RKO (cell line): Measurements from ENCODE around the gene TGFB1.
"Not testable (repeated sequence)": the region's sequence is repeated elsewhere in the genome, so short reads cannot be mapped to it uniquely, and the experiment has no call there.

Experiments
- DNase-seq: peaks from one replicate; pipeline ENCODE4 v3.0.0-alpha.2; 2016; ENCODE audit warnings: low spot score

Gene TGFB1

DNA sequence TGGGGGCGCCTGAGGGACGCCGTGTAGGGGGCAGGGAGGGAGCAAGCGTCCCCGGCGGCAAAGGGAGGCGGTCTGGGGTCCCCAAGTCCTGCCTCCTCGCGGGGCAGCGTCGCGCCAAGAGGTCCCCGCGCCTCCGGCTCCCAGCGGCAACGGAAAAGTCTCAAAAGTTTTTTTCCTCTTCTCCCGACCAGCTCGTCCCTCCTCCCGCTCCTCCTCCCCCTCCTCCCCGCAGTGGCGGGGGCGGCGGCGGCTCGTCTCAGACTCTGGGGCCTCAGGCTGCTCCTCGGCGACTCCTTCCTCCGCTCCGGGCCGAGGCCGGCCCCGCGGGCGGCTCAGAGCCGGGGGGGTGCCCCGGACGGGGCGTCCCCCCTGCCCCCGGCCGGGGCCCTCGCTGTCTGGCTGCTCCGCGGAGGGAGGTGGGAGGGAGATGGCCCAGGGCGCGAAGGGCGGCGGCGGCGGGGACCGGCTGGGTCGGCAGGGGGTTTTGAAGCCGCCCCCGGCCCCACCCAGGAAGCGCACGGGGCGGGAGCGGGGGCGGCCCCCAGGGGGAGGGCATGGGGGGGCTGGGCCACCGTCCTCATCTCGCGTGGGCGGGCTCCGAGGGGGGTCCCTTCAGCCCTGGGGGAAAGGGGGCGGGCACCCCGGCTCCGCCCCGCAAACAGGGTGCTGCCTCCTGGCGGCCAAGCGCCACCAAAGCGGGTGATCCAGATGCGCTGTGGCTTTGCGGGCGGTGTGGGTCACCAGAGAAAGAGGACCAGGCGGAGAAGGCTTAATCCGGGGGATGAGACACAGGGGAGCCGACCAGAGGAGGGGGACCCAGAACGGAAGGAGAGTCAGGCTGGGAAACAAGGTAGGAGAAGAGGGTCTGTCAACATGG is at the start of gene TGFB1:
TGFB1 (minus strand) TSS at position 457 of the 877 bp plus-strand sequence. CDS start 878 bp downstream, outside the sequence.
- DNase-seq: peak; percentile 87

DNA sequence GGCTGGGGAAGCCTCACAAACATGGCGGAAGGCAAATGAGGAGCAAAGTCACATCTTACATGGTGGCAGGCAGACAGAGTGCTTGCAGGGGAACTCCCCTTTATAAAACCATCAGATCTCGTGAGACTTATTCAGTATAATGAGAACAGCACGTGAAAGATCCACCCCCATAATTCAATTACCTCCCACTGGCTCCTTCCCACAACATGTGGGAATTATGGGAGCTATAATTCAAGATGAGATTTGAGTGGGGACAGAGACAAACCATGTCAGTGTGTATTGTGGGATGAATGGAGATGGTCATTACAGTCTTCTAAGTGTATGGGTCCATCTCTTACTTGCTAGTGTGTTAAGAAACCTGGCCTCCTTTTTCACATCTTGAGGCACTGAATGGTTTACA is 48.3 kb upstream of the TGFB1 start:
- no peak for DNase-seq

DNA sequence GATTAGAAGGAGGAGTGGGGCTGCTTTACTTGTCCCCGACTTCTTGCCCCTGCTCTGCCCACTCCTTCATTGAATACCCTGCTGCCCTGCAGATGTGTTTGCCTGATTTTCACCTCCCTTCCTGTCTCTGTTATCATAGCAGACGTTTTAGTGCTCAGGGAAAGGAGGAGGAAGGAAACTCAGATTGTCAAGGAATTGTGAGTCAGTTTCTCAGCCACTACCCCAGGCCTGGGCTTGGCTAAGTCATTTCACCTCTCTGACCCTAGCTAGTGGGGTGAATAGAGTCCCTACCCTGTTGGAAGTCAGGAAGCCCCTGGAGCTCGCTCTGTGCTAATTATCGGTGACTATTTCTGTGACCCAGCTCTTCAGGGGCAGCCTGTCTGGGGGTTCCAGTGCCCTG is 47.8 kb upstream of the TGFB1 start:
- no peak for DNase-seq

DNA sequence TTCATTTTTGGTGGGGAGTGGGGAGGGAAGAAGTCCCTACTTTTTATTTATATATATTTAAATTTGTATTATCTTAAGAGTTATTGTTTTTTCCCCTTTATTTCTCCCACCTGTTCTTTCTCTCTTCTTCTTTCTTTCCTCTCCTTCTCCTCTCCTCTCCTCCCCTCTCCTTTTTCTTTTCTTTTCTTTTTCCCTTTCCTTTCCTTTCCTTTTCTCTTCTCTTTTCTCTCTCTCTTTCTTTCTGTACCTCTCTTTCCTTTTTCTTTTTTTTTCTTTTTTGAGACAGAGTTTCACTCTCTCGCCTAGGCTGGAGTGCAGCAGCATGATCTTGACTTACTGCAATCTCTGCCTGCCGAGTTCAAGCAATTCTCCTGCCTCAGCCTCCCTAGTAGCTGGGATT is 45.8 kb upstream of the TGFB1 start:
- DNase-seq: no peak

DNA sequence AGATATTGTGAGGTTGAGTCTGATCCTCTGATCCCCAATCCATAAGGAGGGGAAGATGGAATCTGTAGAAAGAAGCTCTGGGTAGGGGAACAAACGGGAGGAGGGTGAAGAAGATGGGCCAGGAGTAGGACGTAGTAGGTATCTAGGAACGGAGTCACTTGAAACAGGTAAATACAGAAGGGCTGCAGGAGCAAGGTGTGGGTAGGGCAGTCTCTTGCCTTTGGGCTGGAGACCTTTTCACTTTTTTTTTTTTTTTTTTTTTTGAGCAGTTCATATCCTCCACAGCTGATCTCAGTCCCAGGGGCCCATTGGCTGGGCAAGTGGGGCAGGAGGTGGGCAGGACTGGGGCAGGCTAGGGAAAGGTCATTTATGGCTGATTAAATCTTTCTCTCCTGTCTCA is 45.4 kb upstream of the TGFB1 start:
- DNase-seq: no peak

DNA sequence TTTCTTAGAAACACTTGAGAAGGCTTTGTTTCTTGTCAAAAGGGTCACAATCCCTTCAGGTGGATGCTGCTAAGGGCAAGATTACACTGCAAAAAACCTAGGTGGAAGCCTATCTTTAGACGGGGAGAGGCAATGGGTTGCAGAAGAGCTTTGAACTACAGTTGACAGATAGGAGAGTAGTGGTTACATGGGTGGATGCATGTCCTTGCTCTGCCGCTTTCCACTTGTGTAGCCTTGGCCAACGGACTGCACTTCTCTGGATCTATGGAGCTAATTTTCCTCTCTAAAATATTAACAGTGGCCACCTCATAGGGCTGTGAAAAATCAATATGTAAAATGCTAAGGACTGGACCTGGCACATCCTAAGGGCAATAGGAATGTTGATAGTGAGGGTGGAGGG is 44.9 kb upstream of the TGFB1 start:
- DNase-seq: no peak

DNA sequence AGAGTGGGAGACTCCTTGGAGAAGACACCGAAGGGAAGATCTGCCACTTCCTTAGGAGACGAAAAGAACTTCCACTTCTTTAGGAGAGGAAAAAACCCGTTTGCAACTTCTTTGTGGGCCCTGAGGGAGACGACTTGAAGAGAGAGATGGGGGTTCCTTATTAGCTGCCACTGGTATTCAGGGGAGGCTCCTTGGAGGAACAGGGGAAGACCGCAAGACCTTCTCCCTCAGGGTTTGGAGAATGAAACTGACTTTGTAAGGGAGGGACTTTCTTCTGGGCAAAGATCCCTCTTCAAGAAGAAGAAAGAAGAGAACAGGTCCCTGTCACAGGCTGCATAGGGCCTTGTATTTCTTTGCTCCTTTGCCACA is 44.3 kb upstream of the TGFB1 start:
- DNase-seq: peak; percentile 18

DNA sequence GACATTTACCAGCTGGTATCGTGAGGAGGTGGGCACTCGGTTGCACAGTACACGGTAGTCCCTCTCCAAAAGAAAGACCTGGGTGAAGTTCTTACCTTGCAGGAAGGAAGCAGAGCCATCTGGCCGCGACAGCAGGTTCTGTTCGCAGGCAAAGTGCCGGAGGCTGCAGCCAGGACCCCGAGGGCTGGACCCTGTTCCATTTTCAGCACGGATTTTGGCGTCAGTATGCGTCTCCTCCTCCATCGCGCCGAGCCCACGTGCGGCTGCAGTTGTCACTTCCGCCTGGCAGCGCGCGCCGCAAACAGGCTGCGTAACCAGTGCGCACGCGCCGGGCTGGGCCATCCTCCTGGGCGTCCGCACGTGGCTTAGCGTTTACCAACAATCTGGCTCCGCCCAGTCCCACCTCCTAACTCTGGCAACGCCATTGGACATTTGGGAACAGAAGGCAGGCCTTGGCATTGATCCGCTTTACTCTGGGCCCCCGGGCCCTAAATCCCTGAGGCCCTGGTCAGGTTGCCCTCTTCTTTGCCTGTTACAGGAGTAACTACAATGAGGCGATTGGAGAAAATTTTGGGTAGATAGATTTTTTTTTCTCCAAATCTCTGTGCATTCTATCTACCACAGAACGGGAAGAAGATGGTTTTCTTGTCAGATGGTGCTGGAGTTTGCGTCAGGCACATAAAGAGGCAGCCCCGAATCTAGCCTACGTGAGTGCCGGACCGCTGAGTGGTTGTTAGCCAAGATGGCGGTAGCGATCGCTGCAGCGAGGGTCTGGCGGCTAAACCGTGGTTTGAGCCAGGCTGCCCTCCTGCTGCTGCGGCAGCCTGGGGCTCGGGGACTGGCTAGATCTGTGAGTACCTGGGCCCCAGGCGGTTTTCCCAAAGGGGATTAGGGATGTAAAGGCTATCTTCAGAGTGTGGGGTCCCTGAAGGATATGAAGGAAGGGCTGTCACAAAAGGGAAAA is 43.6 kb upstream of the TGFB1 start, which contains the start of the genes BCKDHA and EXOSC5:
BCKDHA (plus strand) TSS at position 733 of the 964 bp plus-strand sequence; CDS start at position 743, 10 bp downstream.
EXOSC5 (minus strand) TSS at position 274 of the 964 bp plus-strand sequence; CDS start at position 243, 31 bp downstream.
- peak; percentile 100 for DNase-seq

DNA sequence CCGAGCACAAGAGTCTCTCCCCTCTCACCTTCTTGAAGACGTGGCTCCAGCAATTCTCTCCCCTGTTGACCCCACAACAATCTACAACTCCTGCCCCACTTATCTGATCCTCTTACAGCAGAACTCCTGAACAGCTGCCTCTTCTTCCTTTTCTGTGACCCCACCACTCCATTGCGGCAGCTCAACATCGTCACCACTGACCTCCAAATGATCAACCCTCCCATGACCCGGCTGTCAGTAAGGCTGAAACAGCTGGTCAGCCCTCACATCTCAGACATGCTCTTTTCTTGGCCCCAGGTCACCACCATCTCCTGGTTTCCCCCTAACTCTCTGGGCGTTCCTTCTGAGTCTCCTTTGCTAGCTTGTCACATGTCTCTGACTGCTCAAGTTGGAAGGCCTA is 41.6 kb upstream of the TGFB1 start:
- no peak for DNase-seq

DNA sequence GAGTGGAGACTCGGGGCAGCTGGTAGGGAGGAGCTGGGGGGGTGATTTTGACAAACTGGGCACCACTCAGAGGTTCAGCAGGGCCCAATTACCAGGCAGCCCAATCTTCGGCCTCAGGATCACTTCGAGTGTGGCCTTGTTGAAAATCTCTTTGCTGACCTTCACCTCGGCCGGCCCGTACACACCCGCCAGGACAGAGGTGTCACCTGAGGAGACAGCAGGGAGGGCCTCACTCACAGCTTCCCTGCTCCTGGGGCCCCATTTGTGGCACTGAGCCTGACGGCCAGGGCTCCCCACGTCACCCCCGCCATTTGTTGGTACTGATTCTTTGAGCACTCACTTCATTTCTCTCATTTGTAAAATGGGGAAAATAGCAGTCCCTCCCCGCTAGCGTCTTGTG is 39.1 kb upstream of the TGFB1 start:
- DNase-seq: no peak

DNA sequence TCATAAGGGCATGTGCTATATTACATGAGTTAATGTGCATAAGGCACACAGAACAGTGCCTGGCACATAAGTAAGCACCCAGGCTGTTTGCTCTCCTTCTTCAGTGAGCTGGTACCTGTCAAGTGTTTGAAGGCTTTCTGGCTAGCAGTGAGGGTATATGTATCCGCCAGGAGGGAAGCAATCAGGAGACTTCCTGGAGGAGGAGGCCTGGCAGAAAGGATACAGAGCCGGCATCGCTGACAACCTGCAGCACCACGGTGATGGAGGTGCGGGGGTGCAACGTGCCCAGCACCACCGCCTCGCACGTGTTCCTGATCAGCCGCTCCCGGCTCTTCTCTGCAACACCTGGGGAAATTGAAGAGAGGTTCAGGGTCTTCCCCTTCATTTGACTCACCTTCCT is 37.9 kb upstream of the TGFB1 start:
- no peak for DNase-seq

DNA sequence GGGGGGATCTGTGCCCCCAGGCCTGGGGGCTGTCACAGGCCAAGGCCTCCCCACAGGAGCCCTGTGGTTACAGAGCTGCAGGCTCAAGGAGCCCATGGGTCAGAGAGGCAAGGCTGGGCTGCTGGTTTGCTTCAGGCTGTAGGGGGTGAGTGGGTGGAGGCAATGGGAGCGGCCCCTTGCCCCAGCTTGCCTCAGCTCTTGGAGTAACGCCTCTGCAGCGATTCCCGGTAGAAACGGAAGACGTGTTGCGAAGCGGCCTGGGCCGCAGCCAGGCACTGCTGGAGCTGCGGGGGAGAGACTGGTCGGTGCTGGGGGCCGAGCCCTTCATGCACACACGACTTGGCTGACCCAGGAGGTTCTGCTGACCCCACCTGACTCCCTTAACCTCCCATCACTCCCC is 32.7 kb upstream of the TGFB1 start:
- DNase-seq: no peak

DNA sequence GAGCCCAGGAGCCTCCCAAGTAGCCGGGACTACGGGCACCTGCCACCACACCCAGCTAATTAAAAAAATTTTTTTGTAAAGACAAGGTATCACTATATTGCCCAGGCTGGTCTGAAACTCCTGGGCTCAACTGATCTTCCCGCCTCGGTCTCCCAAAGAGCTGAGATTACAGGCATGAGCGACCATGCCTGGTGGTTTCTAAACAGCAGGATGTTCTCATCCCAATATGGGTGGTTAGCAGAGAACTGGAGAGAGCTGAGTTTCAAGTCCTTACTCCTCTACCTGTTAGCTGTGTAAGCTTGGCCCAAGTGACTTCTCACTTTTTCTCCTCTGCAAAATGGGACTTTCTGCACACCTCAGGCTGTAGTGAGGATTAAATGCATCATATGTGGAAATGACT is 30.6 kb upstream of the TGFB1 start:
- DNase-seq: no peak

DNA sequence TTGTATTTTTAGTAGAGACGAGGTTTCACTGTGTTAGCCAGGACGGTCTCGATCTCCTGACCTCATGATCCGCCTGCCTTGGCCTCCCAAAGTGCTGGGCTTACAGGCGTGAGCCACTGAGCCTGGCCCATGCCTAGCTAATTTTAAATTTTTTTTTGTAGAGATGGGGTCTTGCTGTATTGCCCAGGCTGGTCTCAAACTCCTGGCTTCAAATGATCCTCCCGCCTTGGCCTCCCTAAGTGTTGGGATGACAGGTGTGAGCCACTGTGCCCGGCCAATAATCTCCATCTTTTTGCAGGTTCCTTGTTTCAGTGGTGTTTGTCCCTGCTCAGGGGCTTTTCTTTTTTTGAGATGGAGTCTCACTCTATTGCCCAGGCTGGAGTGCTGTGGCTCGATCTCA is 27.8 kb upstream of the TGFB1 start:
- DNase-seq: not testable (repeated sequence)

DNA sequence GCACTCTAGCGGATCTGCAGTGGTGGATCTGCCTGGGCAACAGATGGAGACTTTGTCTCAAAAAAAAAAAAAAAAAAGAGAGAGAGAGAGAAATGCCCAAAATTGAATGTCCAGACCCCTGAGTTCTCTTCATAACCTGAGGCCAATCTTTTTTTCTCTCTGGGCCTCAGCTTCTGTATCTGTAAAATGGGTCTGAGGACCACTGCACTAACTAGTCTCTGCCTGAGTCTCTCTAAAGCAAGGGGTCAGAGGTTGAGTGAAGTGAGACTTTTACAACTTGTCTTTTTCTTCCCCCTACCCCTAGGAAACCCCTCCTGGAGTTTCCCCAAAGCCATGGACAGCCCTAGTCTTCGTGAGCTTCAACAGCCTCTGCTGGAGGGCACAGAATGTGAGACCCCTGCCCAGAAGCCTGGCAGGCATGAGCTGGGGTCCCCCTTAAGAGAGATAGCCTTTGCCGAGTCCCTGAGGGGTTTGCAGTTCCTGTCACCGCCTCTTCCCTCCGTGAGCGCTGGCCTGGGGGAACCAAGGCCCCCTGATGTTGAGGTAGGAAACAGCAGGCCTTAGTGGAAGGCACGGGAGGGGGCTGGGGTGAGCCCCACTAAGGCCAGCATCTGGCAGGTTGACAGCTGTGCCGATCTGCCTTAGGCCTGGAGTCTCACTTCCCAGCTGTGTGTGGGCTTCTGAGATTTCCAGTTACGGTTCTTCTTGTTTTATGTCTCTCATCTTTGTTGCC is 24.4 kb upstream of the TGFB1 start:
- DNase-seq: no peak

DNA sequence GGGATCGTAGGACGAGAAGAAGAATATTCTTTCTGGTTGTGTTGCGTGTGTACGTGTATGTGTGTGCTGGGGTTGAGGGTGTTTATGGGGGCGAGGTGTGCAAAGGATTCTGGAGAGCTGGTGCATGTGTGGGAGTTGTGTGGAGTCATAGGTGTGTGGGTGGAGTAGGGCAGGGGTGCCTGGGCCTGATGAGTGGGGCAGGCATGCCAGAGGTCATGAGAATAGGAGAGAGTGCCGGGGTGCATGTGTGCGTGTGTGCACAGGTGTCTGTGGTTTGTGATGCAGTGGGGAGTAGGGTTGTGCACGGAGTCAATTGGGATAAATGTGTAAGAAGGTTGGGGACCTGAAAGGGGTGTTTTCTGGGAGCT is 23.3 kb upstream of the TGFB1 start:
- DNase-seq: no peak

DNA sequence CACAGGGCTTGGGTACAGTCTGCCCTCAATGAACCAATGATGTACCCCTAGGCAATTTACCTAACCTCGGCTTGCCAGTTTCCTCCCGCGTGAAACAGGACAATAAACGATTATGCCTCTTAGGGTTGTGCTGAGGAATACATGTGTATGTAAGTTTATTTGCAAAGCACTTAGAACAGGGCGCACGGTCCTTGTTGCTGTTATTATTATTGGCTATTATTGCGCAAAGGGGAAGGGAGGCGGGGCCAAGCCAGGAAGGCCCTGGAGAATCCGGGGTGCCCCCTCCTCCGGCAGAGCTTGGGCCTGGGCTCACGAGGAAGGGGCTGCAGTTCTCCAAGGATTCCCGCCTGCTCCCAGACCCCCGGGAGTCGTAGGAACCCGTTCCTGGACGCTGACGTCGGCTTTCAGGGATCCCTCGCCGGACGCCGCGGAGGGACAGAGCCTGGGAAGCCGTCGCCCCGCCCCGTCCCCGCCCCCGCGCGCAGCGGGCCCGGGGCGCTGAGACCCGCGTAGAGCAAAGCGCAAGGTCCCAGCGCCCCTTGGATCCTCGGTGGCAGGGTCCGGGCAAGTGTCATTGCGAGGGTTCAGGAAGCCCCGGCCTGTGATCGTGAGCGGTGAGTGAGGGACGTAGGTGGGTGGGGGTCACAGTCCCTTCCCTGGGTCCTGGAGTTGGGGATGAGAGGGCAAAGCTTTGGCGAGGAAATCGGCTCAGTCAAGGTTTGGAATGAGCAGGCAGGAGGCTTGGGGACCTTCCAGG is 22.7 kb upstream of the TGFB1 start, which contains the start of gene TMEM91:
TMEM91 (plus strand) TSS at position 293 of the 757 bp plus-strand sequence. CDS start 1,777 bp downstream, outside the sequence.
- DNase-seq: no peak

DNA sequence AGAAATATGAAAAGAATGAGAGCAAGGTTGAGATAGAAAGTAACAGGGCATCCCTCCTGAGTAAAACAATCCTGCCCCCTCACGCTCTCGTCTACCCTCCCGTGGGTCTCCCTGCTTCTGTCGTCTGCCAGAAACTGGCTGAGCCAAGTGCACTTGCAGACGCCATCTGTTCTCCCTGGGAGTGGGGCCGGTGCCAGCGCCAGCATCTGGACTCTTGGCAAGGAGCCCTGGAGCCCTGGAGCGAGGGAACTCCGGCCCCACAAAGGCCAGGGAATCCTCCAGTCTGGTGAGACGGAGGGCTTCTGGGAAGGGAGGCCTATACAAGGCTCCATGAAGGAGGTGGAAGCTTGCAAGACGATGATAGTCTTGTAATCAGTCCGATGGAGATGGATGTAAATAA is 20.3 kb upstream of the TGFB1 start:
- DNase-seq: no peak

DNA sequence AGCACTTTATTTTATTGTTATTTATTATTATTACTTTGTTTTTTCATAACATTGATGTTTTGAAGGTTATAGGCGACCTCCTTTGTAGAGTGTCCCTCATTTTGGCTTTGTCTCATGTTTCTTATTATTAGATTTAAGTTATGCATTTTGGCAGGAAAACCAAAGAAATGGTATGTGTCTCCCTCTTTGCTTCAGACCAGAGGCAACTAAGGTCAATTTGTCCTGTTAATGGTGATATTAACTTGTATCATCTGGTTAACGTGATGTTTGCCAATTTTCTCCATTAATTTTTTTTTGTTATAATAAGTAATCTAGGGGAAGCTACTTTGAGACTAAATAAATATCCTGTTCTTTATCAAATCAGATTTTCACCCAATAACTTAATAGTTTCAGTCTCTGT is 18.8 kb upstream of the TGFB1 start:
- DNase-seq: no peak

DNA sequence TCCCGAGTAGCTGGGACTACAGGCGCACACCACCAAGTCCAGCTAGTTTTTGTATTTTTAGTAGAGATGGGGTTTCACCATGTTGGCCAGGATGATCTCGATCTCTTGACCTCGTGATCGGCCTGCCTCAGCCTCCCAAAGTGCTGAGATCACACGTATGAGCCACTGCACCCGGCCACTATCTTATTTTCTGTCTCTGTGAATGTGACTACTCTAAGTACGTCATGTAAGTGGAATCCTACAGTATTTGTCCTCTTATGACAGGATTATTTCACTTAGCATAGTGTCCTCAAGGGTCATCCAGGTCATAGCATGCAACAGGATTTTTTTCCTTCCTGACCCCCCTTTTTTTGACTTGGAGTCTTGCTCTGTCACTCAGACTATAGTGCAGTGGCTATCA is 17.8 kb upstream of the TGFB1 start:
- no peak for DNase-seq

DNA sequence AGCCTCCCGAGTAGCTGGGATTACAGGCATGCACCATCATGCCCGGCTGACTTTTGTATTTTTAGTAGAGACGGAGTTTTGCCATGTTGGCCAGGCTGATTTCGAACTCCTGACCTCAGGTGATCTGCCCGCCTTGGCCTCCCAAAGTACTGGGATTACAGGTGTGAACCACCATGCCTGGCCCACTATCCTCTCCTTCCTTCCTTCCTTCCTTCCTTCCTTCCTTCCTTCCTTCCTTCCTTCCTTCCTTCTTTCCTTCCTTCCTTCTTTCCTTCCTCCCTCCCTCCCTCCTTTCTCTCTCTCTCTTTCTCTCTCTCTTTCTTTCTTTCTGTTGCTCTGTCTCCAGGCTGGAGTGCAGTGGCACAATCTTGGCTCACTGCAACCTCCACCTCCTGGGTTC is 17.4 kb upstream of the TGFB1 start:
- not testable (repeated sequence) for DNase-seq
